AG09319 (cell line): ENCODE data around the gene MRPS12.
"Not testable (repeated sequence)": the region's sequence is repeated elsewhere in the genome, so short reads cannot be mapped to it uniquely, and the experiment has no call there.

Experiments
- DNase-seq: peaks from one replicate; pipeline ENCODE4 v3.0.0-alpha.2; 2010; ENCODE audit warnings: low read depth; ENCODE audit errors: extremely low read depth
- CTCF ChIP-seq: IDR thresholded peaks from 2 replicates; pipeline ENCODE4 v1.5.1; 2011; ENCODE audit warnings: low read depth, mild to moderate bottlenecking, inconsistent platforms, low read length, moderate library complexity

Gene MRPS12

DNA sequence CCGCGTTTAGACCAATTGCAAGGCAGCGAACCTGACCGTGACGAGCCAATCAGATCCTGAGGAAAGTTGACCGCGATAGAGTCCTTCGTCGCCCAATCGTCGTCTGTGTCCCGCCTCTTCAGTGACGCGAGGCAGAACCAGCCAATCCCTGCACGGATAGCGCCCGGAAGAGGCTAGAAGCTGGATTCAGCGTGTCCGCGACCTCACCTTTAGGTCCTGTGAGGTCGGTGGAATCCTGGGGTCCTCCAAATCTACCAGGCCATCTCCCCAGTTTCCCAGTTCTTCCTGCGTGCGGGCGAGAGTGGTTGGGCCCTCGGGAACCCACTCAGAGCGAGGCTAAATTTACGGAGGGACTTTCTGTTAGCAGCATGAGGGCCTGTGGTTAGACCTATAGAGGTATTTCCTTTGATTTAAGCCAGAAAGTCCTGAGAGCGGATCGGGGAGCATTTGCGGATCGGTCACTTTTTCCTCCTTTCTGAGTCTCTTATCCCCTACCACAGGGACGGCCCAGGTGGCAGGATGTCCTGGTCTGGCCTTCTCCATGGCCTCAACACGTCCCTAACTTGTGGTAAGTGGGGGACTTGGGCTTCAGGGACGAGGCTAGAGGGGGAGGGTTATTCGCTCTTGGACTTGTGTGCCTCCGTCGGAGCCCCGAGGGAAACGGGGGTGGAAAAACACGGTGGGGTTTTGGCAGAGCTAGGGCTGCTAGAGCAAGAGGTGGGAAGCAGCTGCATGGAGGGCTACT, at the start of gene MRPS12:
TSS of gene MRPS12 (plus strand) at position 169 of the 745 bp plus-strand sequence. CDS start at position 520, 351 bp downstream.
- TF ChIP-seq CTCF: no peak
- peak; percentile 98 for DNase-seq

- no peak for TF ChIP-seq CTCF
- DNase-seq: no peak
Measured at GRCh38 chr19:38883286-38883685, 47.5 kb upstream of the MRPS12 start.

- not testable (repeated sequence) for DNase-seq
Measured at GRCh38 chr19:38884691-38885090, 46.1 kb upstream of the MRPS12 start.

- TF ChIP-seq CTCF: no peak
- DNase-seq: no peak
Measured at GRCh38 chr19:38888876-38889275, 41.9 kb upstream of the MRPS12 start.

DNA sequence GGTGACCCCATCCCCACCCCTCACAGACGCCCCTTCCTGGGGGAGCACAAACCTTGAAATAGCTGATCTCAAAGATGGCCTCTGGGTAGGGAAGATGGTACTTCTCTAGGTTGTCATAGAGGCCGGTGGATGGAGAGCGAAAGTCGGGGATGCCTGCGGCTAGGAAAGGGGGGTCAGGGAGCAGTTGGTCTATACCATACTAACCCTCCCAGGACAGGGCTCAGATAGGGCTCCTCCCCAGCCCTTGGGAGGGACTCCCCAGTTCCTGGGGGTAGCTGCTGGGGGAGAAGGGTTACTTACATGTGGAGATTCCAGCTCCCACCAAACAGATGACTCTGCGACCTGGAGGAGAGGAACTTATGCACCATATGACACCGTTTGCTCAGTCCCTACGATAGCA, 40.9 kb upstream of the MRPS12 start:
- no peak for DNase-seq
- TF ChIP-seq CTCF: no peak

- no peak for TF ChIP-seq CTCF
- no peak for DNase-seq
Measured at GRCh38 chr19:38890686-38891085, 40.1 kb upstream of the MRPS12 start.

DNA sequence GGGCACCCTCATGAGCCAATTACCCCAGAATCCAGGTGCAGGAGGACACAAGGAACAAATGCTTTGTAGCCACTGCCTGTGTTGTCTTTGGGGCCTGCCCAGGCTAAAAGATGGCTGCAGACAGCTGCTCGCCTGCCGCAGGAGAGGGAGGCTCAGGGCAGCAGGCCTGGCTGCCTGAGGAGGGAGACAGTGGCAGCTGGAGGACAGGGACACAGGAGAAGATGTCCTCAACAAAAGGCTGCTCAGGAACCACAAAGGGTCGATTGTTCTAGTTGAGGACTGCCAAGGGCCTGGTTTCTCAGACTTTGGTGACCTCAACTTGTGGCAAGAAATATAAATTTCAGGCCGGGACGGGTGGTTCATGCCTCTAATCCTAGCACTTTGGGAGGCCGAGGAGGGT, 39.0 kb upstream of the MRPS12 start:
- no peak for DNase-seq
- no peak for TF ChIP-seq CTCF

GRCh38 chr19:38892841-38893240, 37.9 kb upstream of the MRPS12 start:
- TF ChIP-seq CTCF: no peak
- no peak for DNase-seq
